ENCODE results near the gene NDUFA6. TPM values are rescaled to one million over a fixed set of nuclear protein-coding genes. Genes with fewer than 3 reads are reported as not detected.

NDUFA6 gene
- total RNA-seq, 1 experiment from 2014 or later, result 112 TPM

DNA sequence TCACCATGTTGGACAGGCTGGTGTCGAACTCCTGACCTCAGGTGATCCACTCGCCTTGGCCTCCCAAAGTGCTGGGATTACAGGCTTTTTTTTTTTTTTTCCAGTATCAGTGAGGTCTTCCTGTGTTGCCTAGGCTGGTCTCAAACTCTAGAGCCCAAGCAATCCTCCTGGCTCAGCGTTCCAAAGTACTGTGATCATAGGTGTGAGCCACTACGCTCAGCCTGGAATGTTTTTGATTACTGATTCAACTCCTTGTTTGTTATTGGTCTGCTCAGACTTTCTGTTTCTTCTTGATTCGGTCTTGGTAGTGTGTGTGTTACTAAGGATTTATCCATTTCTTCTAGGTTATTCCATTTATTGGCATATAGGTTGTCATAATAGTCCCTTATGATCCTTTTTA lies 51.3 kb downstream of the NDUFA6 start:
- Histone ChIP-seq H3K27me3 (no peaks in the 10 kb centered on the region), H3K9me3 (replicated peaks) (peaks cover 4% of the 10 kb centered on the region; the same call in 1 of the 2 replicates), H3K27ac (no peak overlapping the region), H3K36me3 (no peaks in the 10 kb centered on the region), H3K4me3 (no peak overlapping the region), H3K4me1 (no peaks in the 10 kb centered on the region)
- no peak for DNase-seq

Other genes starting within 250 kb of the NDUFA6 start
- not detected in 2 replicates for gene SHISA8, start 175.7 kb downstream of the NDUFA6 start, total RNA-seq (2014; rRNA removed; shearing (Covaris generic))
- gene TNFRSF13C, start 164.0 kb downstream of the NDUFA6 start, total RNA-seq (2014; rRNA removed; shearing (Covaris generic)), result 0.94 and 1.8 TPM in 2 replicates
- gene CENPM, start 143.6 kb downstream of the NDUFA6 start, total RNA-seq (2014; rRNA removed; shearing (Covaris generic)), result 60.6 and 60.9 TPM in 2 replicates
- 1.1 TPM in 2 replicates for gene SEPTIN3, start 121.3 kb downstream of the NDUFA6 start, total RNA-seq (2014; rRNA removed; shearing (Covaris generic))
- not detected in 2 replicates for gene WBP2NL, start 92.0 kb downstream of the NDUFA6 start, total RNA-seq (2014; rRNA removed; shearing (Covaris generic))
- 13.0 and 14.4 TPM in 2 replicates for gene NAGA, start 20.0 kb downstream of the NDUFA6 start, total RNA-seq (2014; rRNA removed; shearing (Covaris generic))
- gene PHETA2, start 16.5 kb downstream of the NDUFA6 start, total RNA-seq (2014; rRNA removed; shearing (Covaris generic)), result 0.05 TPM in 1 of 2 replicates, not detected in the other
- 24.6 and 26.6 TPM in 2 replicates for gene SMDT1, start 11.1 kb downstream of the NDUFA6 start, total RNA-seq (2014; rRNA removed; shearing (Covaris generic))
- gene CYP2D6, start 40.0 kb upstream of the NDUFA6 start, total RNA-seq (2014; rRNA removed; shearing (Covaris generic)), result 0.04 TPM in 1 of 2 replicates, not detected in the other
- gene TCF20, start 179.9 kb upstream of the NDUFA6 start, total RNA-seq (2014; rRNA removed; shearing (Covaris generic)), result 34.6 and 36.5 TPM in 2 replicates